WTC11 (cell line): ENCODE results near the gene EHD4. TPM values are rescaled to one million over a fixed set of nuclear protein-coding genes. Genes with fewer than 3 reads are reported as not detected.

Experiments
- ATAC-seq: fragments of 200-7000 bp; cut with Tn5 transposase; 2 replicates; pipeline ENCODE4 v1.10.0; 2021; ENCODE audit warnings: mild to moderate bottlenecking, moderate library complexity
- CTCF ChIA-PET: fragments of 300-600 bp; sonication (Branson Sonifier 250); formaldehyde crosslinking; loops from one replicate; lab custom pipeline; 2021; ENCODE audit warnings: antibody characterized with exemption; lab: Charles Lee
- POLR2A ChIA-PET: fragments of 350-600 bp; sonication (Branson Sonifier 250); formaldehyde crosslinking; loops from one replicate; lab custom pipeline; 2021; ENCODE audit warnings: antibody characterized with exemption; lab: Charles Lee
- DNase-seq: peaks from one replicate; pipeline ENCODE4 v3.0.0; 2021; ENCODE audit warnings: low spot score
- H3K27ac Mint-ChIP-seq: 2 replicates; pipeline ENCODE4 v1.8.0; 2021; ENCODE audit warnings: mixed read lengths
- H3K27me3 Mint-ChIP-seq: 2 replicates; pipeline ENCODE4 v1.8.0; 2021; ENCODE audit warnings: low read depth, mild to moderate bottlenecking, moderate library complexity, mixed read lengths
- H3K36me3 Mint-ChIP-seq: 2 replicates; pipeline ENCODE4 v1.8.0; 2021; ENCODE audit warnings: mixed read lengths
- H3K4me1 Mint-ChIP-seq: 2 replicates; pipeline ENCODE4 v1.8.0; 2022; ENCODE audit warnings: mixed read lengths
- H3K4me3 Mint-ChIP-seq: 2 replicates; pipeline ENCODE4 v1.8.0; 2021; ENCODE audit warnings: mild to moderate bottlenecking, moderate library complexity, mixed read lengths
- H3K9me3 Mint-ChIP-seq: 2 replicates; pipeline ENCODE4 v1.8.0; 2021; ENCODE audit warnings: mixed read lengths
- ATF6 ChIP-seq: sonication (generic); formaldehyde crosslinking; IDR thresholded peaks from 2 replicates; pipeline ENCODE4 v1.8.1; 2023; ENCODE audit warnings: mild to moderate bottlenecking, missing genetic modification reagents
- CREM ChIP-seq: sonication (generic); formaldehyde crosslinking; IDR thresholded peaks from 2 replicates; pipeline ENCODE4 v1.8.1; 2022; ENCODE audit warnings: mild to moderate bottlenecking, missing genetic modification reagents, moderate library complexity
- CTCF ChIP-seq: fragments of 200-600 bp; IDR thresholded peaks from 2 replicates; pipeline ENCODE4 v1.8.0; 2022; ENCODE audit warnings: antibody characterized with exemption
- ESRRA ChIP-seq: sonication (generic); formaldehyde crosslinking; IDR thresholded peaks from 2 replicates; pipeline ENCODE4 v1.8.1; 2022; ENCODE audit warnings: mild to moderate bottlenecking, missing genetic modification reagents, borderline replicate concordance
- FOXJ3 ChIP-seq: sonication (generic); formaldehyde crosslinking; IDR thresholded peaks from 2 replicates; pipeline ENCODE4 v1.9.0; 2021; ENCODE audit warnings: missing genetic modification reagents, mild to moderate bottlenecking, borderline replicate concordance
- IRF1 ChIP-seq: sonication (generic); formaldehyde crosslinking; IDR thresholded peaks from 2 replicates; pipeline ENCODE4 v1.8.0; 2023; ENCODE audit warnings: missing genetic modification reagents
- JAZF1 ChIP-seq: fragments of 250-450 bp; sonication (Bioruptor Pico); IDR thresholded peaks from 2 replicates; pipeline ENCODE4 v1.9.0; 2021; ENCODE audit warnings: moderate library complexity, mild to moderate bottlenecking, inconsistent platforms
- PRDM15 ChIP-seq: sonication (generic); formaldehyde crosslinking; IDR thresholded peaks from 2 replicates; pipeline ENCODE4 v1.8.0; 2022; ENCODE audit warnings: missing genetic modification reagents
- PRRX2 ChIP-seq: fragments of 250-450 bp; sonication (Bioruptor Pico); IDR thresholded peaks from 2 replicates; pipeline ENCODE4 v1.8.0; 2021; ENCODE audit warnings: mild to moderate bottlenecking
- RELA ChIP-seq: sonication (generic); formaldehyde crosslinking; IDR thresholded peaks from 2 replicates; pipeline ENCODE4 v1.8.1; 2022; ENCODE audit warnings: missing genetic modification reagents, mild to moderate bottlenecking, borderline replicate concordance
- USF1 ChIP-seq: sonication (generic); formaldehyde crosslinking; IDR thresholded peaks from 2 replicates; pipeline ENCODE4 v1.8.0; 2022; ENCODE audit warnings: mild to moderate bottlenecking, missing genetic modification reagents
- ZBTB43 ChIP-seq: sonication (generic); formaldehyde crosslinking; IDR thresholded peaks from 2 replicates; pipeline ENCODE4 v1.8.1; 2023; ENCODE audit warnings: mild to moderate bottlenecking, missing genetic modification reagents
- ZNF263 ChIP-seq: sonication (generic); formaldehyde crosslinking; IDR thresholded peaks from 2 replicates; pipeline ENCODE4 v1.8.1; 2022; ENCODE audit warnings: low read depth, mild to moderate bottlenecking, moderate library complexity, missing genetic modification reagents
- ZNF396 ChIP-seq: fragments of 250-450 bp; sonication (Bioruptor Pico); IDR thresholded peaks from 2 replicates; pipeline ENCODE4 v1.8.0; 2021; ENCODE audit warnings: mild to moderate bottlenecking, moderate library complexity, borderline replicate concordance
- ZNF532 ChIP-seq: fragments of 250-450 bp; sonication (Bioruptor Pico); IDR thresholded peaks from 2 replicates; pipeline ENCODE4 v1.9.0; 2021; ENCODE audit warnings: mild to moderate bottlenecking, borderline replicate concordance
- total RNA-seq: library from RNA; stranded (reverse); gene quantifications from 3 replicates; pipeline ENCODE4 v1.2.3, GENCODE V29; 2021

Gene EHD4
- total RNA-seq, 1 experiment from 2014 or later: 23.9 TPM

- peaks cover 21% of the 10 kb centered on the region for H3K4me1 Mint-ChIP-seq
- TF ChIP-seq PRRX2 (CRISPR knock-in tag): no peak
- TF ChIP-seq ESRRA (CRISPR knock-in tag): no peak
- no peak for TF ChIP-seq PRDM15 (CRISPR knock-in tag)
- TF ChIP-seq IRF1: no peak
- TF ChIP-seq USF1 (CRISPR knock-in tag): no peak
- no peak for TF ChIP-seq CREM (CRISPR knock-in tag)
- no peak for TF ChIP-seq JAZF1 (CRISPR knock-in tag)
- no peak for TF ChIP-seq FOXJ3 (CRISPR knock-in tag)
- TF ChIP-seq ZNF263 (CRISPR knock-in tag): no peak
- no peak for TF ChIP-seq RELA (CRISPR knock-in tag)
- no peak for TF ChIP-seq ATF6 (CRISPR knock-in tag)
- no peak for TF ChIP-seq ZNF532 (CRISPR knock-in tag)
- no peak for TF ChIP-seq CTCF
- no peak for TF ChIP-seq ZNF396
- no peak for TF ChIP-seq ZBTB43 (CRISPR knock-in tag)
- CTCF ChIA-PET: no interaction called here
- ATAC-seq: no peak
- H3K9me3 Mint-ChIP-seq: no peaks in the 10 kb centered on the region
- peaks cover 4% of the 10 kb centered on the region; the same call in 1 of the 2 replicates for H3K27me3 Mint-ChIP-seq
- no peaks in the 10 kb centered on the region for H3K36me3 Mint-ChIP-seq
- DNase-seq: no peak
- H3K4me3 Mint-ChIP-seq: no peak overlapping the region
- H3K27ac Mint-ChIP-seq: no peak overlapping the region
- POLR2A ChIA-PET: no interaction called here
Observed at GRCh38 chr15:41975669-41976068, 3.3 kb upstream of the EHD4 start.
